Transverse colon (tissue), 4 donors: Measurements from ENCODE around the gene GSX2.

Experiments
- CTCF ChIP-seq, 5 experiments: fragments of 200-600 bp in 3 of 5; fragments of 450-650 bp in 2 of 5; sonication (generic) in 3 of 5; IDR thresholded peaks; 1 replicate in 2 of 5; 2 replicates in 3 of 5; pipeline ENCODE4 v1.5.1; 2016 to 2017; ENCODE audit warnings: antibody characterized with exemption in 5 of 5, inconsistent platforms in 3 of 5, mild to moderate bottlenecking in 2 of 5, moderate library complexity in 1 of 5
- POLR2AphosphoS5 ChIP-seq, 3 donors: sonication (generic); formaldehyde crosslinking; IDR thresholded peaks; one replicate each; pipeline ENCODE4 v1.6.1; 2016; ENCODE audit warnings: antibody characterized with exemption in 3 of 3

DNA sequence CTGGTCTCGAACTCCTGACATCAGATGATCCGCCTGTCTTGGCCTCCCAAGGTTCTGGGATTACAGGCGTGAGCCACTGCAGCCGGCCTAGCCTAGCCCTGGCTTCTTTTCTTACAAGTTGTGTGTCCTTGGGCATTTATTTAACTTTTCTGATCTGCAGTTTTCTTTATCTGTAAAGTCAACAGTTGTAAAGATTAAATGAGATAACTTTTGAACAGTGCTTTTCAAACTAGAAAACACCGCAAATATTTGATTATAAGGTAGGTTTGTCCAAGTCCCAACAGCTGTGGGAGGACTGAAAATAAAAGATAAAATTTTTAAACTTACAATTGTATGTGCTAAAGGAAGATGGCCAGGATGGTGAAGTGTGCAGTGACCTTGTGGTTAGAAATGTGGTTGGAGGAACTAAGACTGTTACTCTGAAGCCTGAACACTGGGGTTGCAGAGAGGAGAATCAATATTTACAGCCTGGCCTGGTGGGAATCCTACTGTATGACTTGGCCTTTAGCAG, 44.8 kb downstream of the GSX2 start:
- TF ChIP-seq CTCF (IDR thresholded peaks at IDR 0.05) (no peak), POLR2AphosphoS5 (IDR thresholded peaks at IDR 0.05) (no peak)
